Inflammatory macrophage (primary cell): ENCODE results near the gene DRICH1.
A peak's percentile ranks its signal among the peaks of the same experiment; 100 is the strongest.
"Not testable (repeated sequence)": the region's sequence is repeated elsewhere in the genome, so short reads cannot be mapped to it uniquely, and the experiment has no call there.

Experiments used
- DNase-seq, 2 donors: peaks; one replicate each; pipeline ENCODE4 v3.0.0-alpha.2; 2020 to 2022

The DRICH1 gene

DNA sequence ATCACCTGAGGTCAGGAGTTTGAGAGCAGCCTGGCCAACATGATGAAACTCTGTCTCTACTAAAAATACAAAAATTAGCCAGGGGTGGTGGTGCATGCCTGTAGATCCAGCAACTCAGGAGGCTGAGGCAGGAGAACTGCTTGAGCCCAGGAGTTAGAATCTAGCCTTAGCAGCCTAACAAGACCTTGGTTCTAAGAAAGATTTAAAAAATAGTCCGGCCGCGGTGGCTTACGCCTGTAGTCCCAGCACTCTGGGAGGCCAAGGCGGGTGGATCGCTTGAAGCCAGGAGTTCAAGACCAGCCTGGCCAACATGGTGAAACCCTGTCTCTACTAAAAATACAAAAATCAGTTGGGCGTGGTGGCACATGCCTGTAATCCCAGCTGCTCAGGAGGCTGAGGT, 14.4 kb upstream of the DRICH1 start:
- not testable (repeated sequence) for DNase-seq

- DNase-seq, result not testable (repeated sequence)
These were observed 8.1 kb upstream of the DRICH1 start for GRCh38 chr22:23640206-23640605.

- no peak for DNase-seq
These were observed 7.5 kb upstream of the DRICH1 start for GRCh38 chr22:23639661-23640060.

- DNase-seq, result no peak
These were observed 6.5 kb upstream of the DRICH1 start for GRCh38 chr22:23638611-23639010.

- DNase-seq, result not testable (repeated sequence)
These were observed 3.2 kb upstream of the DRICH1 start for GRCh38 chr22:23635291-23635690.

DNA sequence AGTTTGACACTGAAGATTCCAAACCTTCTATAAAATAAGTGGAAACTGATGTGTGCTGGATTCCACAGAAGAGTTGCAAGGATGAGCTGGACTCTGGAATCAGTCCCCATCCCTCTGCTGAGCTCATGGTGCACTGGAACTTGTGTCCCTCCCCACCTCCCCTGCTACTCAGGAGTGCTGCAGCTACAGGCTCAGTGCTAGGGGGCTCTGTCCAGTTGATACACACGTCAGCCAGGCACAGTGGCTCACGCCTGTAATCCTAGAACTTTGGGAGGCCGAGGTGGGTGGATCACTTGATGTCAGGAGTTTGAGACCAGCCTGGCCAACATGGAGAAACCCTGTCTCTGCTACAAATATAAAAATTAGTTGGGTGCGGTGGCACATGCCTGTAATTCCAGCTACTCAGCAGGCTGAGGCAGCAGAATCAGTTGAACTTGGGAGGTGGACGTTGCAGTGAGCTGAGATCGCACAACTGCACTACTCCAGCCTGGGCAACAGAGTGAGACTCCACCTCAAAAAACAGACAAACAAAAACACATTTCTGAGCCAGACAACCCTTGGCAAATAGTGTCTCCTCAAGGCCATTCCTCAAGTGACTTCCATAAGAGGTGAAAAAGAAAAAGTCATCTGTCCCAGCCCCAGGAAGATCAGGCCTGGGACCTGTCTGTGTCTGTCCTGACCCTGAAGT, 3.9 kb downstream of the DRICH1 start:
- not testable (repeated sequence) for DNase-seq

GRCh38 chr22:23627401-23628055, 4.6 kb downstream of the DRICH1 start:
- peak; percentile 57 for DNase-seq

GRCh38 chr22:23626286-23626975, 5.7 kb downstream of the DRICH1 start:
- no peak for DNase-seq

GRCh38 chr22:23622634-23623033, 9.5 kb downstream of the DRICH1 start:
- DNase-seq, result no peak

DNA sequence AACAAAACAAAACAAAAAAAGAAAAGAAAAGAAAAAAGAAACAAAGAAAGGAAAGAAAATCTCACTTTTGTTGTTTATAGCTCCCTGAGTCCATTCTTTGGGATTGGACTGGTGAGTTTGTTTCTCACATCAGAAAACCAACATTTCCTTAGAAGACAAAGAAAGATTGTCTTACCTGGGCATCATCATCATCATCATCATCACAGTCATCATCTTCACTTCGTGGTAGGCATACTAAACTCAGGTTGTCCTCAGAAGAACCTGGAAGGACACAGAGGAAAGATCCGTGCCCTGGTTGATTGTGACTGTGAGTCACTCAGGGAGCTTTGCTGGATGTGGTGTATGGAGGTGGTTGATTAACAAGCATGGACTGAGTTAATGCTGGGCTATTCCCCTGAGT, 10.2 kb downstream of the DRICH1 start:
- DNase-seq, result not testable (repeated sequence)

GRCh38 chr22:23621082-23621780, 10.9 kb downstream of the DRICH1 start:
- DNase-seq, result no peak

DNA sequence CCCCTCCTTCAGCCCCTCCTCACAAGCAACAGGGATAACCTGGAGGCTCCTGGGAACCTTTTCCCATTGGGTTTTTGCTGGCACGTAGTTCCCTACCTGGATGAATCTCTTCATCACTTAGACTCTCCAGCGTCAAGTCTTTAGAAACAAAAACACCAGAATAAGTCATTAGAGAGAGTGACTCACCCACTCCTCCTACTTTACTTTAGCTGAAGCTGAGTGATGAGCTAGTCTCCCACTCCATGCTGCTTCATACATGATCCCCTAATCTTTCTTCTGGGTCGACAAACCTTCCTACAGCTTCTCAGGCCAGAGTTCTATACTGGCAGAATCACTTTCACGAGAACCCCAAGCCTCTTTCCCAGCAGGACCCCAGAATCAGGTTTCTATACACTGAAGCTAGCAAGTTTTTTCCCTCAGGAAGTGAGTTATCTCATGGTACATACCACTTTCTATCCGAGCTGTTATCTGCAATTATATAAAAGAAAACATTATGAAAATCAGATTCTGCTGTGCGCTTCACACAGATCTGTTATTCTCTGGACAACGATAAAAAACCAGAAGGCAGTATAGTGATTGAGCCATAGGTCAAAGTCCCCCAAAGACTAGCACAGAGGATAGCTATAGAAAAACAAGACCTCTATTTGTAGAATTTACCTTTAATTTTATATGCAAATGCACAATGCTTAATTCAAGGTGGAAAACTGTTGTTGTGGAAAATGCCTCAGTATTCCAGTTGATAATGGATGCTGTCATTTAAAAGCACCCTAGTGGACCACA, 18.7 kb downstream of the DRICH1 start:
- DNase-seq, result no peak

DNA sequence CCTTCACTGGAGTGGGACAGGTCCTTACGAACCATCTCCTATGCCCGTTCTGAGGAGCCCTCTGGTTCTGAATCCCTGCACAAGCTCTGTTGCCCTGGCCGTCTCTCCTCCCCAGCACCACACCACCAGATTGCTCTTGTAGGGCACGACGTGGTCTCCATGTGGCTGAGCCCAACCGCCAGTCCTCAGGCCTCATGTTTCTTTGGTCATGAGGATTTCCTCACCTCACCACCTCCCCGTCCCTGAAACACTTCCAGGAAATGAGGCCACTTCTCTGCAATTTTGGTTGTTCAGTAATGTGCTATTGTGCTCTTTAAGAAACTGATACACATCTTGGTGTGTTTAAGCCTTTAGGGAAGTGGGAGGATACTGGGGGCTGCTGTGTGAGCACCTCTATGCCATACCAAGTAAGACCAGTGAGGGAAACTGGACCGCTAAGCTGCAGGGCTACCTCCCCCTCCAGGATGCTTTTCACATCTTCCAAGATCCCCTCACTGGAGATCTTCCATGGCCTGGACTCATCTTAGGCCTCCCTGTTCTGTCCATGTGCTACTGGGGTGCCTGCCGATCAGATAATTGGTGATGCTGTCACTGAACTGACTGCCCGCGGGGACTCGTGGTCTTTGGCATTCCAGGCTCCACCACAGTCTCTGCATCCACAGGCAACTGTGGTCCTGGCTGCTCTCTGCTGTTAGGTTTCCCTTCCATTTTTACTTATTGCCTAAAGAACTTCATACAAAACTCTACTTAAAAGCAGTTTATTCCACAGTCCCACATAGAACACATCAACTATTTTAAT, 21.9 kb downstream of the DRICH1 start:
- no peak for DNase-seq

DNA sequence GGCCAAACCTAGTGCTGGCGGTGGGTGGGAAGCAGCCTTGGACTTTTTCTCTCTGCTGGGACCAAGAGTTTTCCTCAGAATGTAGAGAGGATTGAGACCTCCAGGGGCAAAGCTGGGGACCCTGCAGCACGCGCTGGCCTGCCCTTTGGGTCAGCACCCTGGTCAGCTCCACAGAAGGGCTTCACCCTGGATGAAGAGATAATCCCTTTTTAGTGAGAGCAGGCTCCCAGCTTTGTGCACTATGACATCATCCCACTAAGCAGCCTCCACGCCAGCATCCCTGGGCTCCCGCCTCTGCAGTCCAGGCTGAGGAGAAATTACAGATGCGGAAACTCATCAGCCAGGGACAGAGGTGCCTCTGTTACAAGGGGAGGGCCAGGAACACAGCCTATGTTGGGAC, 23.5 kb downstream of the DRICH1 start:
- DNase-seq, result no peak

DNA sequence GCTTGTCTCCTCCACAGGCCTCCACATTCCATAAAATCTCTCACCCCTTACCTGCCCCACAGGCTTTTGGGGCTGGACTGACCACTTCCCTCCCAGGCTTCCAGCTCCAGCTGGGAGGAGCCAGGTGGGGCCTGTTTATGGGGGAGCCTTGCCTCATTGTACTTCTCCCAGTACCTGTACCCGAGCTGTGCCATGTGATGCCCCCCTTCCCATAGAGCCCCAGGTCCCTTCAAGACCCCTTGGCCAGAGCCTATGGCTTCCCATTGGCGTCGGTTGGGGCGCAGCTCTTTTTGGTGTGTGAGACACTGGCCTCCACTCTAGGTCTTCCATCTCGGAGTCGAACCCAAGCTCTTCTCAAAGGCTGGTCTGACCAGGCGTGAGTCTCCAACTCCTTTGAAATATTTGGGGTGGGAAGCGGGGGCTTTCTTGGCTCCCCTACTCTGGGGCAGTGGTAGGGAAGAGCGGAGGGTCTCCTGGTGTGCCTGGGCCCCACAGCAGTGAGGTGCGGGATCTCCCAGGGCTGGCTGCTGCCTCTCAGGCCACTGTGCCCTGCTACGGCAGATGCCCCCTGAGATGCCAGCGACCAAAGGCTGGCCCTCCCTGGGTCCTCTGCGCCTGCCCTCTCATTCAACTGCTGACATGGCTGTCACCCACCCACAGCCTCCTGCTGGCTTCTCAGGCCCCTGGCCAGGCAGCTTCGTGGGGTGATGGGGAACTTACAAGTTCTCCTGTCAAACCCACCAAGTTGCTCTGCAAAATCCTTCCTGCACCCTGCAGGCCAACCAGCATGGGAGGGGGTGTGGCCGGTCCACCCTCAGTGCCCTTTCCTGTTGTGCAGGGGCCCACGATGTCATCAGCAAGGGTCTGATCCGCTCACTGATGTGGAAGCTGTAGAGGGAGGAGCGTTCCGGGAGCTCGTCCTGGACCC, 25.7 kb downstream of the DRICH1 start:
- no peak for DNase-seq

GRCh38 chr22:23604939-23605712, 27.0 kb downstream of the DRICH1 start:
- no peak for DNase-seq

GRCh38 chr22:23603266-23603665, 28.9 kb downstream of the DRICH1 start:
- no peak for DNase-seq

DNA sequence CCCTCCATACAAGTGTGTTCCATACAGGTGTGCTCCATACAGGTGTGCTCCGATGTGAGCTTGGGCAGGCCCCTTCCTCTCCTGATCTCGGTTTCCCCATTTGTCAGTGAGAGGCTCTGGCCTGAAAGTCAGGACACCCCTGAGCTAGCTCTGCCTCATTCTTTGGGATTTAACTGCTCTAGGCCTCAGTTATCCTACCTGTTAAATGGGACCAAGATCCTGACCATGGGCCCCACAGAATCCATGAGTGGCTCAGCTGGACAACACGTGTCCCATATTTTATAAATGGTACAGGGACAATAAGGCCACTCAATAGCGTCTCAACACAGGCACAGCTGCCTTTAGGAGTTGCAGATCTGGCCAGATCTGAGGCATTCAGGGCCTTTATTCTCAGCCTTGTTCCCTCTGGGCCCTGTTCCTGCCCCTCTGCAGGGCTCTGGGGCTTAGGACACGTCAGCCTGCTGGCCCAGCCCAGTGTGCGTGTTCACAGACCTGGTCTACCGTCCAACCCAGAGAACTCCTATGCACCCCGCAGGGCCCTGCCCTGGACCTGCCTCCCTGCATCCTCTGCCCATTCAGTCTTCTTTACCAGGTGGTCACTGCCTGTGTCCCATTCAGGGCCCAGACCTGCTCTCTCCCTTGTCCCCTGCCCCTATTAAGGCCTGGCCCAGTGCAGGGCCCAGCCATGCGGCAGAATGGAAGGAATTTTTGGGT, 33.2 kb downstream of the DRICH1 start:
- no peak for DNase-seq
